ENCODE data around the gene KYAT1.

KYAT1 gene

GRCh38 chr9:128835246-128836210 is 46.2 kb downstream of the KYAT1 start:
- DNase-seq = no peak

DNA sequence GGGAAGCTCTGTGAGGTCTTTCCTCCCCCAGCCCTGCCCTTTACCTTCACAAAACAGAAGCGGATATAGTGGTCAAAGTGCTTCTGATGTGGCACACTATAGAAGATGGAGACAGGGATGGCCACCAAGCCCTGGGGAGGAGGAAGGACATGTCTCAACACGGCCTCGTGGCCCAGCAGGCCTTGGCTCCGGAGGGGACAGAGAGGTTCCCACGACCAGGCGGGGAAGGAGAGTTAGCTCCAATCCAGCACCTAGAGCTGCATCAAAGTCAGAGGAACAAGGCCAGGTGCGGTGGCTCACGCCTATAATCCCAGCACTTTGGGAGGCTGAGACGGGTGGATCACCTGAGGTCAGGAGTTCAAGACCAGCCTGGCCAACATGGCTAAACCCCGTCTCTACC is 48.1 kb downstream of the KYAT1 start:
- DNase-seq = no peak

- DNase-seq = peak; percentile 67
Measured at GRCh38 chr9:128829477-128830251, 52.1 kb downstream of the KYAT1 start, which contains the start of gene SPOUT1. SPOUT1 (minus strand) TSS chr9:128829794; CDS start chr9:128829780, 14 bp downstream.

- DNase-seq = no peak
Measured at GRCh38 chr9:128828719-128829452, 52.9 kb downstream of the KYAT1 start.

DNA sequence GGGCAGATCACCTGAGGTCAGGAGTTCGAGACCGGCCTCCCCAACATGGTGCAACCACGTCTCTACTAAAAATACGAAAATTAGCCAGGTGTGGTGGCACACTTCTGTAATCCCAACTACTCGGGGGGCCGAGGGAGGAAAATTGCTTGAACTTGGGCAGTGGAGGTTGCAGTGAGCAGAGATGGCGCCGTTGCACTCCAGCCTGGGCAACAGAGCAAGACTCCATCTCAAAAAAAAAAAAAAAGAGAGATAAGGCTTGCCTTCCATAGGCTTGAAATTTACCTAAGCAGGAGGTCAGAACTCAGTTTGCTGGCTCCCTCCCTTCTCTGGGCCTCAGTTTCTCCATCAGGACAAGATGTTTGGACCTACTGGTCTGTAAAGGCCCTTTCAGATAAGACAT is 53.5 kb downstream of the KYAT1 start:
- DNase-seq = no peak

DNA sequence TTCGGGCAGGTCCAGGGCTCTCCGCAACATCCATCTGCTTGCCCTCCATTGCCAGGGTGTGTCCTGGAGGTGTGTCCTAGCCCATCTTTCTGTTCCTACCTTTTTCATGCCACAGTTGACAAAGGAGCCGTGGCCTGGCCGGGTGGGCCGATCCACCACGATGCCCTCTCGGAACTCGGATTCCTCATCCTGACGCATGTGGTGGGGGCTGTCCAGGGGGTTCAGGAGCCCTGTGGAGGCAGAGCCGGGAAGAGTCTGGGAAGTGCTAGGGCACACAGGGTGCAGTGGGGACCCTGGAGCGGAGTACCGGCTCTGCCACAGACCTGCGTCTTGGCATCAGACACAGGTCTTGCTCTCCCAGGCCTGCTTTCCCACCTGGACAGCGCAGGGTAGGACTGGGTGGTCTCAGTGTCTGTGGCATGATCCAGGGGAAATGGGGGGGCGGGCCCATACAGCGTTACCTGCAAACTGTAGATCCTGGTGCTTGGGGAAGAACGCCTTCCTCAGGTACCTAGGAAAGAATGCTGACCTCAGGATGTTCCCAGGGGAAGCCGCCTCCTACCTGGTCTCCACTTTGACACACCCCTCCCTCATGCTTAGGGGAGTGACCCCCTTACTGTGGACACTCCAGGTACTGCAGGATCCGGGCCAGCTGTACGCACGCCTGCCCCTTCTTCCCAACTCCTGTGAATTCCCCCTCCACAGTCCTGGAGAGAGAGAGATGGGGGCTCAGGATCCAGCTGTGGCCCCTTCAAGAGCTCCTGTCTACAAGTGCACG is 55.6 kb downstream of the KYAT1 start:
- no peak for DNase-seq

DNA sequence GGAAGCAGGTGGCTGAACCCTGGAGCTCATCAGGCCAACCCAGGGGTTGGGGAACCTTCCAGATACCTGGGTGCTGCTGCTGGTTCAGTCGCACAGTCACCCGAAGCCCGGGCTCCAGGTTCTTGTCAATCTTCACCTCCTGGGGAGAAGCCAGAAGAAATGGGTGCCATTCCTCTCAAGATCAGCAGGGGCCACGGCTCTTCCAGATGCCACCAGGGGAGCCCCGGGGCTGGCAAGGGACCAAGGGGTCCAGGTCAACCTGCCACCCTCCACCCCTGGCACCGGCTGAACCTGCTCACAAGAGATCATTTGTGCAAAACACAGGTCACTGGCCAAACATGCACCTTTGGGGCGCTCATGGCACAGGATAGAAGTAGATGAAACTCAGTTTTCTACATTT is 56.8 kb downstream of the KYAT1 start:
- DNase-seq = no peak

GRCh38 chr9:128823903-128824406 is 57.8 kb downstream of the KYAT1 start:
- no peak for DNase-seq

GRCh38 chr9:128823362-128823902 is 58.3 kb downstream of the KYAT1 start:
- DNase-seq = no peak

DNA sequence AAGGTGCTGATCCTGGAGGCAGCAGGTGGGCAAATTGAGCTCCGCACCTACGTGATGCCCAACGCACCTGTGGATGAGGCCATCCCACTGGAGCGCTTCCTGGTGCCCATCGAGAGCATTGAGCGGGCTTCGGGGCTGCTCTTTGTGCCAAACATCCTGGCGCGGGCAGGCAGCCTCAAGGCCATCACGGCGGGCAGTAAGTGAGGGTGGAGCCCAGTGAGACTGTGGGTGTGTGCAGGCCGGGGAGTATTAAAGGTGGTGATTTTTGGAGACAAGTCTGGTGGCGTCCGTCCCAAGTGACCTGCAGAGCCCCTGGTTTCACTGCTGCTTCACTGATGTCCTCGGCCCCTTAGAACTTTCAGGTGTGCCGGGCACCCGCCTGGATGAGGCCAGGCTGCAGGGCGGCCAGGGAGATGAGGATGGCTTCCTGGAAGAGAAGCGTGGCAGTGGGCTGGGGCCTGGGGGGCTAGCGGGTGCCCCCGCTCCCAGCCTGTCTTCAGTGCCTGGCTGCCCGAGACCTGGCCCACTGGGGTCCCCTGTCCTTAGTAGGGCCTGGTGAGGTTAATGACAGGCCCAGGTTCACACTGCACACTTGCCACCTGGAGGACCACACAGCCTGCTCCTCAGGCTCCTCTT is 59.2 kb downstream of the KYAT1 start:
- DNase-seq = no peak

DNA sequence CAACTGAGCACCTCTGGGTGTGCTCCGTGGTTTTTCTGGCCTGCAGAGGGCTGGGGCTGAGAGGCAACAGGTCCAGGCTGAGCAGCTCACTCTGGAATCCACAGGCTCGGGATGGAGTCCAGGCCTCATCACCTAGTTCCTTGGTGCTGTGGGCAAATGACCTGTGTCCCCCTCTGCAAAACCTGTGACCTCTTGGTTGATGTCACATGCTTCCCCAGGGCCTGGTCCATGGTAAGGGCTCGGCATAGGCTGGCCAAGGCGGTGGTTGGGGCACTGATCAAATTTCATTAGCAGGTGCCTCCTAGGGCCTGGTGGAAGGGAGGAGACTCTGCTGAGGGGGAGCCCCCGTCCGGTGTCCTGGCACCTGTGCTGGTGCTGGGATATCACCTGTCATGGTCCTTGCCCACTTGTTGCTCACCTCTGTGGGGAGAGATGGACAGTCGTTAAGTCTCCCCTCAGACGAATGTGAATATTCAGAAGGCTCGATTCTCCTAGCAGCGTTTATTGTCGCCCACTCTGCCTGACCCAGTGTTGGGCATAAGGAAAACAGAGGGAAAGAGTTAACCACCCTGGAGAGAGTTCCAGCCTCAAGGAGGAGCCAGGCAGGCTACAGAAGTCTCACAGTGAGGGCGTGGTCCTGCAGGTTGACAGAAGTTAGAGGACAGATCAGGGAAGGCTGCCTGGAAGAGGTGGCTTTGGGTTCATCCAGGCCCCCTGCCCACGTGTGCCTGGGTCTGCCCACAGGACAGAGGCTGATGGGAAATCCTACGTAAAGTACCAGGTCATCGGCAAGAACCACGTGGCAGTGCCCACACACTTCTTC is 60.0 kb downstream of the KYAT1 start:
- no peak for DNase-seq

DNA sequence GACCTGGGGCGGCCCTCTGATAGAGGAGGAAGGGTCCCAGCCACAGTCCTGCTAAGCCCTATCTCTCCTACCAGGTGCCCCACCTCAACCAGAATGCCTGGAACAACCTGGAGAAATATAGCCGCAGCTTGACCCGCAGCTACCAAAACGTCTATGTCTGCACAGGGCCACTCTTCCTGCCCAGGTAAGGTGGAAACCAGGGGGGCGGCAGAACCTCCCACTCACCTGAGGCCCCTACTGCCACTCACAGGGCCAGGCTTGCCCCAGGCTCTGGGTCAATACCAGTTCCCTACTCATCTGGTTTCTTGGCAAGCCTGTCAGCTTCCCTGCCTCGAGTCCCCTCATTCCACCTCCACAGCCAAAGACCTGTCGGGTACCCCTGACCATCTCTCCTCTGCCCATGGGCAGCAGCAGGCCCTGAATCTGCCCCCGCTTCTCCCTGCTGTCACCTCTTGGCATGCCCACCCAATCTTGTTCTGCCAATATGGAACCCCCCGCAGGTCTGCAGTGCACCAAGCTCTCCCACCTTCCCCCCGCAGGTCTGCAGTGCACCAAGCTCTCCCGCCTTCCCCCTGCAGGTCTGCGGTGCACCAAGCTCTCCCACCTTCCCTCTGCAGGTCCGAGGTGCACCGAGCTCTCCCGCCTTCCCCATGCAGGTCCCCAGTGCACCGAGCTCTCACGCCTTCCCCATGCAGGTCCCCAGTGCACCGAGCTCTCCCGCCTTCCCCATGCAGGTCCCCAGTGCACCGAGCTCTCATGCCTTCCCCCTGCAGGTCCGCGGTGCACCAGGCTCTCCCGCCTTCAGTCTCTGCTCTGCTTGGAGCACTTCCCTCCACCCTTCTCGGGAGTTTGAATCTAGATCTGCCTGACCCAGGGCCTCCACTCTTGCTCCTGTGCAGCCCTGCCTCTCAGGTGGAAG is 60.8 kb downstream of the KYAT1 start:
- no peak for DNase-seq

GRCh38 chr9:128819716-128820664 is 61.8 kb downstream of the KYAT1 start:
- DNase-seq = no peak

DNA sequence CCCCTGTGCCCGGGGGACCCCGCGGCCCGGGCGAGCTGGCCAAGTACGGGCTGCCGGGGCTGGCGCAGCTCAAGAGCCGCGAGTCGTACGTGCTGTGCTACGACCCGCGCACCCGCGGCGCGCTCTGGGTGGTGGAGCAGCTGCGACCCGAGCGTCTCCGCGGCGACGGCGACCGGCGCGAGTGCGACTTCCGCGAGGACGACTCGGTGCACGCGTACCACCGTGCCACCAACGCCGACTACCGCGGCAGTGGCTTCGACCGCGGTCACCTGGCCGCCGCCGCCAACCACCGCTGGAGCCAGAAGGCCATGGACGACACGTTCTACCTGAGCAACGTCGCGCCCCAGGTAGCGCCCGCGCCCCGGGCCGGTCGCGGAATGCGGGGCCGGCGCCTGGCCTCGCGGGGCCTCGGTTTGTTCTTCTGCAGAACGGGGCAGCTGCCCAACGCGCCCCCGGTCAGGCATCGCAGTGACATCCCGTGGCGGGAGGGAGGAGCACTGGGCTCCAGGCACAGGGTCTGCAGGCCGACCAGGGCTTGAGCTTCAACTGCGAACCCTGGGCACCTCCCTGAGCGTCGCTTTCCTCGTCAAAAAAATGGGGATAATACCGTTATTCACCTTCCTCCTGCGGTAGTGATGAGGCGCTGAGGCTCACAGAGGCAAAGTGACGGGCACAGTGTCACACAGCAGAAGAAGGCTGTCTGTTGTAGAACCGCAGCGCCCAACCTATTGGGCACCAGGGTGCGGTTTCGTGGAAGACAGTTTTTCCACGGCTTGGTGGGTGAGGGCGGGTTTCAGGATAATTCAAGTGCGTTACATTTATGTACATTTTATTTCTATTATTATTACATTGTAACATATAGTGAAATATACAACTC is 62.7 kb downstream of the KYAT1 start:
- DNase-seq = no peak

- DNase-seq = peak; percentile 98
Measured at GRCh38 chr9:128818099-128818838, 63.5 kb downstream of the KYAT1 start, which contains the start of gene ENDOG. ENDOG (plus strand) TSS chr9:128818500; CDS start chr9:128818685, 185 bp downstream.

DNA sequence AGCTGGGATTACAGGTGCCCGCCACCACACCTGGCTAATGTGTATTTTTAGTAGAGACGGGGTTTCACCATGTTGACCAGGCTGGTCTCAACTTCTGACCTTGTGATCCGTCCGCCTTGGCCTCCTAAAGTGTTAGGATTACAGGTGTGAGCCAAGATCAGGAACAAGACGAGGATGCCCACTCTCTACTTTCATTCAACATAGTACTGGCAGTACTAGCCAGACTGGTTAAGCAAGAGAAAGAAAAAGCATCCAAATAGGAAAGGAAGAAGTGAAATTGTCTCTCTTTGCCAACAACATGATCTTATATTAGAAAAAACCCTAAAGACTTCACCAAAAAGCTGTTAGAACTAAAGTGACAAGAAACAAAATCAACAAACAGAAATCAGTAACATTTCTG is 70.9 kb downstream of the KYAT1 start:
- DNase-seq = no peak

Data from NCI-H1048 (cell line).